Measurements from ENCODE around the gene POFUT2.

Gene POFUT2, protein sequence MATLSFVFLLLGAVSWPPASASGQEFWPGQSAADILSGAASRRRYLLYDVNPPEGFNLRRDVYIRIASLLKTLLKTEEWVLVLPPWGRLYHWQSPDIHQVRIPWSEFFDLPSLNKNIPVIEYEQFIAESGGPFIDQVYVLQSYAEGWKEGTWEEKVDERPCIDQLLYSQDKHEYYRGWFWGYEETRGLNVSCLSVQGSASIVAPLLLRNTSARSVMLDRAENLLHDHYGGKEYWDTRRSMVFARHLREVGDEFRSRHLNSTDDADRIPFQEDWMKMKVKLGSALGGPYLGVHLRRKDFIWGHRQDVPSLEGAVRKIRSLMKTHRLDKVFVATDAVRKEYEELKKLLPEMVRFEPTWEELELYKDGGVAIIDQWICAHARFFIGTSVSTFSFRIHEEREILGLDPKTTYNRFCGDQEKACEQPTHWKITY

DNA sequence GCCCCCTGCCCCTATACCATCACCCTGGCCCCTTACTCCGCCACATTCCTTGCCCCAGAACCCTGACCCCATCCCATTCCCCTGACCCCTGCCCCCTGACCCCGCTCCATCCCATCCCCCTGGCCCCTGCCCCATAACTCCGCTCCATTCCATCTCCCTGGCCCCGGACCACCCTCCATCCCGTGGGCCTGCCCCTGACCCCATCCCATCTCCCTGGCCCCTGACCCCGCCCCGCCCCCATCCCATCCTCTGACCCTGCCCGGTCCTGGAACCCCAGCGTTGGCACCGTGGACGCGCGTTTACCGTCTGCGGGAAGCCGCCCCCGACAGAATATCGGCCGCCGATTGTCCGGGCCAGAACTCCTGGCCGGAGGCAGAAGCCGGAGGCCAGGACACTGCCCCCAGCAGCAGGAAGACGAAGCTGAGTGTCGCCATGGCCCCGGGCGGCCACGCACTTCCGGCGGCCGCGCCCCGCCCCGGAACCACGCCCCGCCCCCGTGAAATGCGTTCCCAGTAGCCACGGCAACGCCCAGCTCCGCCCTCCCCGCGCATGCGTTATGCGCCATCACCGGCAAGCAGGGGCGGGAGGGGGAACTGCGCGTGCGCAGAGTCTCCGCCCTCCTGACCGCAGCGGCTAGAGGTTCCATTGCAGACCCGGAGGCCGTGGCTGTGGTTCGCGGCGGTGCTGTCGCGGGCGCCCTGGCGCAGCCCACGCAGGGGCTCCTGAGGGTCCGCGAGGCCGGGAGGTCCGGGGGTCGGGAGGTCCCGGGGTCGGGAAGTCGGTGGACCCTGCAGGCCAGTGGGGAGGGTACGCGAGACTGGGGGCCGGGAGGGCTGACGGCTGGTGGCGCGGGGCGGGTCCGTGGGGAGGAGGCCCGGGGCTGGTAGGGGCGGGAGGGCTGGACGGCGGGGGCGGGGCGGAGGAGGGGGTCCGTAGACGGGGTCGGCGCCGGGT, at the start of gene POFUT2:
Gene POFUT2, minus strand, starts transcription at position 458 of the 954 bp plus-strand sequence. Its CDS starts 24 bp downstream, at position 434.
- H3K4me1 ChIP-seq (ENCODE audit: control insufficient read depth, insufficient read depth, low read length), result peaks cover 30% of the 10 kb centered on the region
- H3K27ac ChIP-seq (ENCODE audit: low read length), result no peak within 1 kb of the TSS
- peak within 1 kb of the TSS; percentile 51 to 78 for H3K4me3 ChIP-seq (ENCODE audit: low read length in 2 of 2)
- H3K36me3 ChIP-seq (ENCODE audit: control insufficient read depth in 2 of 2, insufficient read depth in 2 of 2, low read length in 2 of 2), result peaks cover 19 to 27% of the 10 kb centered on the region in 2 donors
- H3K9ac ChIP-seq (ENCODE audit: low read length in 2 of 2), result peak within 1 kb of the TSS; percentile 59 to 64
- no peaks in the 10 kb centered on the region for H3K9me3 ChIP-seq (ENCODE audit: control insufficient read depth in 2 of 2, low read length in 2 of 2)
- H3K27me3 ChIP-seq (ENCODE audit: control insufficient read depth in 1 of 2, insufficient read depth in 2 of 2, low read length in 2 of 2), result no peaks in the 10 kb centered on the region

DNA sequence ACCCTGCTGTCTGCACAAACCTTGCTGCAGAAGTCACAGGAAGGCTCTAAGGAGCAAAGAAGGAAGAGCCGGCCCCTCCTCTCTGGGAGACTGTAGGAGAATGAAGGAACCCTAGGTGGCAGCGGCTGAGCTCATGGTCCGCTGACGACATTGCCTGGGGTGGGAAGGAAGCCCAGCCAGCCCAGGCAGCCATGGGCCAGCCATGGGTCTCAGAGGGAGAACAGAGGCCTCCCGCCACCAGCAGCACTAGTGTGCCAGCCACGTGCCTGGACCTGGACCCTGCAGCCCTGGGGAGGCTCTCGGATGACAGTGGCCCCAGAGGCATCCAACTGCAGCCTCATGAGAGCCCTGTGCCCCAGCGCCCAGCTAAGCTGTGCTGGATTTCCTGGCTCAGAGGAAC, 49.2 kb upstream of the POFUT2 start:
- no peak overlapping the region for H3K9ac ChIP-seq (ENCODE audit: low read length in 2 of 2)
- H3K27me3 ChIP-seq (ENCODE audit: control insufficient read depth in 1 of 2, insufficient read depth in 2 of 2, low read length in 2 of 2), result peaks cover 2 to 6% of the 10 kb centered on the region in 2 donors
- H3K36me3 ChIP-seq (ENCODE audit: control insufficient read depth in 2 of 2, insufficient read depth in 2 of 2, low read length in 2 of 2), result no peaks in the 10 kb centered on the region
- H3K27ac ChIP-seq (ENCODE audit: low read length), result no peak overlapping the region
- peaks cover 2% of the 10 kb centered on the region for H3K4me1 ChIP-seq (ENCODE audit: control insufficient read depth, insufficient read depth, low read length)
- no peaks in the 10 kb centered on the region for H3K9me3 ChIP-seq (ENCODE audit: control insufficient read depth in 2 of 2, low read length in 2 of 2)
- no peak overlapping the region for H3K4me3 ChIP-seq (ENCODE audit: low read length in 2 of 2)

DNA sequence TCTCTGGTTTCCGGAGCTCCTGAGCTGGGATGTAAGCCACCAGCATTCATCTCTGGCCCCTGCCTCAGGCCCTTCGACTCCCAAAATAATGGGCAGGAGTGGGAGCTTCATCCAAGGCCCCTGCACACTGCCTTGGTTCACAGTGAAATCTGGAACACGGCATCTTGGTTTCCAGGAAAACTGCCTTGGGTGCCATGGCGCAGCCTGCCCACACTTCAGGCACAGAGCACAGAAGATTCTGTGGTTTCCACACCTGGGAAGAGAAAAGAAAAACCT, 48.8 kb upstream of the POFUT2 start:
- no peaks in the 10 kb centered on the region for H3K9me3 ChIP-seq (ENCODE audit: control insufficient read depth in 2 of 2, low read length in 2 of 2)

DNA sequence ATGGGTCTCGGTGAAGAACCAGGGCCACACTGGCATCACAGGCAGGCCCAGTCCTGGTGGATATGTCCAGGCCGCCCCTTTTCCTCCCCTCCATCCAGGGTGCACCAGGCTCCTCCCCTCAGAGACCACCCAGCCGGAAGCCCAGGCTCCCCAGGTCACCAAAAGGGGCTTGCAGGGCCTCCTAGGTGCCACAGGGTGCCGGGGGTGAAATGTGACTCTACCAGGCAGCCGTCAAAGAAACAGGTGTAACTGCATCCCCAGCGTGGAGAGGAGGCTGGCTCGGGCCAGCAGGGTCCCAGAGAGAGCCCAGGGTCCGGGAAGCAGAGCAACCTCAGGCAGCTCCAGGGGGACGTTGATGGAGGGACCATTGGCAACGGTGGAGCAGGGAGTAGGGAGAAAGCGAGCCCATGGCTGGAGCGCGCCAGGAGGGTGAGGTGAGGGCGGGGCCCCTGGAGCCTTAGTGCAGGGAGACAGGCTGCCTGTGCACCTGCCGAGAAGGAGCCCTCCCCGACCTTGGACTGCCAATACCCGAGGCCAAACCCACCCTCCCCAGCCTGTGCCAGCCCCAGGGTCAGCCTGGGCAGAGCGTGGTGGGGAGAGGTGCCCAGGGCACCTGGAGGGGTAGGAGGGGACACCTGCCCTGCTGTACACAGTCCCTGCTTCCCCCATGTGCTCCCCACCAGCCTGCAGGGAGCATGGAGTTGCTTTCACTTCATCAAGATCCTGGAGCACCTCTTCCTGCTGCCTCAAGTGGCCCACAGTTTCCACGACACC, 48.3 kb upstream of the POFUT2 start:
- no peak overlapping the region for H3K27ac ChIP-seq (ENCODE audit: low read length)
- no peak overlapping the region for H3K9ac ChIP-seq (ENCODE audit: low read length in 2 of 2)
- no peaks in the 10 kb centered on the region for H3K36me3 ChIP-seq (ENCODE audit: control insufficient read depth in 2 of 2, insufficient read depth in 2 of 2, low read length in 2 of 2)
- H3K9me3 ChIP-seq (ENCODE audit: control insufficient read depth in 2 of 2, low read length in 2 of 2), result no peaks in the 10 kb centered on the region
- peaks cover 2% of the 10 kb centered on the region for H3K4me1 ChIP-seq (ENCODE audit: control insufficient read depth, insufficient read depth, low read length)
- no peak overlapping the region for H3K4me3 ChIP-seq (ENCODE audit: low read length in 2 of 2)
- H3K27me3 ChIP-seq (ENCODE audit: control insufficient read depth in 1 of 2, insufficient read depth in 2 of 2, low read length in 2 of 2), result no peaks in the 10 kb centered on the region

More for the DNA sequence above, 48.8 kb upstream of the POFUT2 start:
- H3K36me3 ChIP-seq (ENCODE audit: control insufficient read depth in 2 of 2, insufficient read depth in 2 of 2, low read length in 2 of 2), result no peaks in the 10 kb centered on the region
- peaks cover under 1 to 5% of the 10 kb centered on the region in 2 donors for H3K27me3 ChIP-seq (ENCODE audit: control insufficient read depth in 1 of 2, insufficient read depth in 2 of 2, low read length in 2 of 2)
- peaks cover 4% of the 10 kb centered on the region for H3K4me1 ChIP-seq (ENCODE audit: control insufficient read depth, insufficient read depth, low read length)
- no peak overlapping the region for H3K9ac ChIP-seq (ENCODE audit: low read length in 2 of 2)
- no peak overlapping the region for H3K27ac ChIP-seq (ENCODE audit: low read length)
- H3K4me3 ChIP-seq (ENCODE audit: low read length in 2 of 2), result no peak overlapping the region

DNA sequence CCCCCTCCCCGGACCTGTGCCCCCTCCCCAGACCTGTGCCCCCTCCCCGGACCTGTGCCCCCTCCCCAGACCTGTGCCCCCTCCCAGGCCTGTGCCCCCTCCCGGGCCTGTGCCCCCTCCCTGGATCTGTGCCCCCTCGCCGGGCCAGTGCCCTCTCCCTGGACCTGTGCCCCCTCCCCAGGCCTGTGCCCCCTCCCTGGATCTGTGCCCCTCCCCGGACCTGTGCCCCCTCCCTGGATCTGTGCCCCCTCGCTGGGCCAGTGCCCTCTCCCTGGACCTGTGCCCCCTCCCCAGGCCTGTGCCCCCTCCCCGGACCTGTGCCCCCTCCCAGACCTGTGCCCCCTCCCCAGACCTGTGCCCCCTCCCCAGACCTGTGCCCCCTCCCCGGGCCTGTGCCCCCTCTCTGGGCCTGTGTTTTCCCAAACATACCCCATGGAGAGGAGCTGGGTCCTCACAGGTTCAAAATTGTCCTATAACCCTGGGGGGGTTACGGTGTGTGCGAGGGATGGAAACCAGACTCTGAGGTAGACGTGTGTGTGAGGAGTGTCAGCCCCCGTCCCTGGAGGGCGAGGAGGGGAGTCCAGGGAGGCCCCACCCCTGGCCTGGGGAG, 47.6 kb upstream of the POFUT2 start:
- Histone ChIP-seq H3K9me3 (ENCODE audit: control insufficient read depth in 2 of 2, low read length in 2 of 2) (no peaks in the 10 kb centered on the region), H3K4me3 (ENCODE audit: low read length in 2 of 2) (no peak overlapping the region), H3K27me3 (ENCODE audit: control insufficient read depth in 1 of 2, insufficient read depth in 2 of 2, low read length in 2 of 2) (no peaks in the 10 kb centered on the region), H3K27ac (ENCODE audit: low read length) (no peak overlapping the region), H3K36me3 (ENCODE audit: control insufficient read depth in 2 of 2, insufficient read depth in 2 of 2, low read length in 2 of 2) (no peaks in the 10 kb centered on the region), H3K9ac (ENCODE audit: low read length in 2 of 2) (no peak overlapping the region), H3K4me1 (ENCODE audit: control insufficient read depth, insufficient read depth, low read length) (peaks cover 5% of the 10 kb centered on the region)

DNA sequence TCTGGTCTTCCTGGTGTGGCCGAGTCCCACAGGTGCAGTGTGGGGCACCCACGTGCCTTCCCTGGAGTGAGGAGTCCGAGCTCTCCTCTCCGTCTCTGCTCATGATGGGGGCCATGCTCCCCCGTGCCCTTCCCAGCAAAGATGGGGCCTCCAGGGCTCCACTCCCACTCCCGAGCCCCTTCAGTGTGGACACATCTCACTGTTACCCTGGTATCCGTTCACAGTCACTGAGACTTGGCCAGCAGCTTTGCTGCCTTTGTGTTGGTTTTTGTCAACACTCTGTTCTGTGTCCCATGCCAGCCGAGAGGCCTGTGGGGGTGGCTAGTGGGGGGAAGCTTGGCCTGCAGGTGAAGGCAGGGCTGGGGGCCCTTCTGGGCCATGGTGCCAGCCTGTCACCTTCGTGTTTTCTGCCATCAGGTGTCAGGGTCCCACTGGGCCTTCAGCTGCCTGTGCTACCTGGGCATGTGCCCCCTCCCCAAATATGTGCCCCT, 46.9 kb upstream of the POFUT2 start:
- Histone ChIP-seq H3K36me3 (ENCODE audit: control insufficient read depth in 2 of 2, insufficient read depth in 2 of 2, low read length in 2 of 2) (no peaks in the 10 kb centered on the region), H3K9ac (ENCODE audit: low read length in 2 of 2) (no peak overlapping the region), H3K4me3 (ENCODE audit: low read length in 2 of 2) (no peak overlapping the region), H3K9me3 (ENCODE audit: control insufficient read depth in 2 of 2, low read length in 2 of 2) (no peaks in the 10 kb centered on the region), H3K4me1 (ENCODE audit: control insufficient read depth, insufficient read depth, low read length) (peaks cover 11% of the 10 kb centered on the region), H3K27ac (ENCODE audit: low read length) (no peak overlapping the region), H3K27me3 (ENCODE audit: control insufficient read depth in 1 of 2, insufficient read depth in 2 of 2, low read length in 2 of 2) (no peaks in the 10 kb centered on the region)

DNA sequence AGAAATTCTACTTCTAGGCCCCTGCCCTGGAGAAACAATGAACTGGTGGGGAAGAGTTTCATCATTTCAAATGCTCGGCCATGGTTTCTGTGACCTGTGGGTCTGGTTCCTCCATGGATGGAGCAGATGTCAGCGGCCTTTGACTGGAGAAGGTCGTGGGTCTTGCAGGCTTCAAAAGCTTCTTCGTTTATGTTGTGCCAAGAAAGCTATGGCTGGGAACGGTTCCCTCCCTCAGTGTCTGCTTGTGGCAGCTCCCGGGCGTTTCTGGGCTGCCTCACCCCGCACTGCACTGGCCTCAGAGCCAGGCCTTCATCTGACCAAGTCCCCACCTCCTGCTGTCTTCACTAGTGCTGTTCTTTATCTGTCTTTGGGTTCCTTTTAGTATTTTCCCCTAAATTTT, 46.4 kb upstream of the POFUT2 start:
- H3K27ac ChIP-seq (ENCODE audit: low read length), result no peak overlapping the region
- no peaks in the 10 kb centered on the region for H3K36me3 ChIP-seq (ENCODE audit: control insufficient read depth in 2 of 2, insufficient read depth in 2 of 2, low read length in 2 of 2)

DNA sequence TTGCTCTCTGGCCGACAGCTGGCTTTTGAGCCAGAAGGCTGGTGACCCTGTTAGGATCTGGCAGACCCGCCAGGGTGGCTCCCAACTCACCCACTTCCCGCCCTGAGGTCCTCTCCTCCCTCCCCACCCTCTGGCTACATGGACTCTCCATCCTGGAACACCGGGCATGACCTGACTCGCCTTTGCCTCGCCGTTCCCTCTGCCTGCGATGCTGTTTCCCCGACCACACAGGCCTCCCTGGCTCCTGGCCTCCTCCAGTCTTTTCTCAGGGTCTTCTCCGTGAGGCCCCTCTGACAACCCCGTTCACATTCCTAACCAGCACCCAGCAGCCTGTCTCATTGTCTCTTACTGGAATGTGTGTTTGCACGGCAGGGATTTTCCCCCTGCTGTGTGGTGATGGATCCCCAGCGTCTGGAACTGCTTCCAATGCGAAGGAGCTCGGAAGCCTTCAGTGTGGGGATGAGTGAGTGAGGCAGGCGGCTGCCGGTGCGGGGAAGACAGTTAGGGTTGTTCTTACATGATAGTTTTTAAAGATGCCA, 46.0 kb upstream of the POFUT2 start:
- Histone ChIP-seq H3K27me3 (ENCODE audit: control insufficient read depth in 1 of 2, insufficient read depth in 2 of 2, low read length in 2 of 2) (no peaks in the 10 kb centered on the region), H3K9ac (ENCODE audit: low read length in 2 of 2) (no peak overlapping the region), H3K4me3 (ENCODE audit: low read length in 2 of 2) (no peak overlapping the region), H3K27ac (ENCODE audit: low read length) (no peak overlapping the region), H3K9me3 (ENCODE audit: control insufficient read depth in 2 of 2, low read length in 2 of 2) (no peaks in the 10 kb centered on the region), H3K4me1 (ENCODE audit: control insufficient read depth, insufficient read depth, low read length) (peaks cover 12% of the 10 kb centered on the region), H3K36me3 (ENCODE audit: control insufficient read depth in 2 of 2, insufficient read depth in 2 of 2, low read length in 2 of 2) (no peaks in the 10 kb centered on the region)

More for the DNA sequence above, 46.4 kb upstream of the POFUT2 start:
- H3K9ac ChIP-seq (ENCODE audit: low read length in 2 of 2), result no peak overlapping the region
- H3K9me3 ChIP-seq (ENCODE audit: control insufficient read depth in 2 of 2, low read length in 2 of 2), result no peaks in the 10 kb centered on the region
- no peak overlapping the region for H3K4me3 ChIP-seq (ENCODE audit: low read length in 2 of 2)
- H3K27me3 ChIP-seq (ENCODE audit: control insufficient read depth in 1 of 2, insufficient read depth in 2 of 2, low read length in 2 of 2), result no peaks in the 10 kb centered on the region
- H3K4me1 ChIP-seq (ENCODE audit: control insufficient read depth, insufficient read depth, low read length), result peaks cover 12% of the 10 kb centered on the region

DNA sequence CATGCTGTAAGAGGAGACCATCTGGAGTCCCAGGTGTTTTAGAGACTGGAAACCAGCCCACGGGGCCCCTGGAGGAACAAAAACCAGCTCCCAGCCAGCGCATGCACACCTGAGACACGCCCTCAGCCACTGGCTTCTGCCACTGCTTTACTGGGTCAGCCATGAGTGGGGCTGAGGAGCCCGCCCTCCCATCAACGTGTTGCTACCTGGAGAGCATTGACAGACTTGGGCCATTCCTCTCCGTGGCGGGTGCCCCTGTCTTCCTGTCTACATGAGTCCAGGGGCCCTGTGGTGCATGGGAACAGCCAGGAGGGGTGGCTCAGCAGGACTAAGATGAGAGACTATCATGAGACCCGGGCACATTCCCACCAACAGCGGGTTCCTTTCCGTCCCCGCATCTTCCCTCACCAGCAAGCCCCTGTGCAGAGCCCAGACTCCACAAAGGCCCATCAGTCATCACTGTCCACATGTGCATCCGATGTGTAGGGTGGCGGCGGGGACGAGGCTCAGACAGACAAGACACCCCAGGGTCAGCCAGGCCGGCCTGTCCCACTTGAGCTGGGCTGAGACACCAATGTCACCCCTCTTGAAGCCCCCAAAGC, 45.4 kb upstream of the POFUT2 start:
- Histone ChIP-seq H3K27ac (ENCODE audit: low read length) (no peak overlapping the region), H3K9me3 (ENCODE audit: control insufficient read depth in 2 of 2, low read length in 2 of 2) (no peaks in the 10 kb centered on the region), H3K4me3 (ENCODE audit: low read length in 2 of 2) (no peak overlapping the region), H3K36me3 (ENCODE audit: control insufficient read depth in 2 of 2, insufficient read depth in 2 of 2, low read length in 2 of 2) (no peaks in the 10 kb centered on the region), H3K4me1 (ENCODE audit: control insufficient read depth, insufficient read depth, low read length) (peaks cover 12% of the 10 kb centered on the region), H3K9ac (ENCODE audit: low read length in 2 of 2) (no peak overlapping the region), H3K27me3 (ENCODE audit: control insufficient read depth in 1 of 2, insufficient read depth in 2 of 2, low read length in 2 of 2) (no peaks in the 10 kb centered on the region)
